Right ventricle myocardium inferior (tissue), 1 donor: ENCODE measurements around the gene GK2. TPM values are rescaled to one million over a fixed set of nuclear protein-coding genes. Genes with fewer than 3 reads are reported as not detected.

Experiments
- ATAC-seq: fragments of 200-7000 bp; cut with Tn5 transposase; one replicate; pipeline ENCODE4 v1.9.1; 2020; ENCODE audit warnings: mild to moderate bottlenecking, moderate library complexity
- DNase-seq: peaks from one replicate; pipeline ENCODE4 v3.0.0; 2021; ENCODE audit errors: missing footprints
- intact Hi-C: fragments of 100-400 bp; cut with DNase I; formaldehyde crosslinking; loops from one replicate; pipeline ENCODE4 v1.11.0; 2022
- long read RNA-seq: library from polyadenylated mRNA; unstranded; transcript quantifications from one replicate; pipeline ENCODE4 v2.0.0, GENCODE V29; 2021
- total RNA-seq: library from RNA; stranded (reverse); fragmentation: NEBNext Ultra II Directional; extraction: Animal tissue kit (Norgen Biotek cat#: 25700); gene quantifications from one replicate; pipeline ENCODE4 v1.2.1, GENCODE V29; 2021
- donor health status: DM: no; HTN: yes; CAD: no; lungs with severe emphysema.

The GK2 gene
- total RNA-seq, result not detected
- long read RNA-seq, result 0 reads

DNA sequence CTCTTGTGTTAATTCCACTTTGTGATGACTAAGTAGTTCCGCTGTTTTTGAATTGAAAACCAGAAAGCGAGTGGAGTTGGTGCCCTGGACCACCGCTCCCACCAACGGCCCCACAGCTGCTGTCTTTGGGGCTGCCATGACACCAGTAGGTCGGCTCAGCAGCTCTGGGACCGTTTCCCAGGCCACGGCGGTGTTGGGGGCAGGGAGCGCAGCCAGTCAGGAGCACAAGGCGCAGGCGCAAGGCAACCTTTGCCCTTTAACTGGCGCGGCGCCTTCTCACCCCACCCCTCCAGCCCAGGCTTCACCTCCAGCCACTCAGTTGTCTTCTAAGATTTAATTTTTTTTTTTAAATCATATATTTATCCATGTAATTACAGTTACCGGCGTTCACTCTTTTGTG lies at the start of gene GK2:
Gene GK2 (minus strand): TSS at position 166 of the 400 bp plus-strand sequence. CDS start 28 bp downstream, at position 138.
- ATAC-seq (no peak), DNase-seq (no peak)
- intact Hi-C loops, result no loop called here

DNA sequence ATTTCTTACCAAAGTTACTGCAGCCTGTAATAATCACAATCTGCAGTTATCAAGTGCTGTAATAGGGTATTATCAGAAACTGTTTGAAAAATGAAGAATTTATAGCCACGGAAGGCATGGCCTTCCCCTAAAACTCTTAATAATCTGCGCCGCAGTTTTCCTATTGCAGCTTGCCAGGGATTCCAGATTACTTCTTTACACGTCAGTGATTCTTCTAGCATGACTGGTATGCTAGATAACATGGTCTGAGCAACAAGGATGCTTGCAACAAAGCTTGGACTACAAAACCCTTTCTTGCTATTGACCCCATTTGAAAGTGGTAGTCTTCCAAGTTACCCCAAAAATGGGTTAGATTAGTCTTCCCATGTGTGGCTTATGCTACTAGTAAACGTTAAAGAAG lies 47.2 kb upstream of the GK2 start:
- ATAC-seq (peak; percentile 48), DNase-seq (no peak)
- intact Hi-C loops, result no loop called here

DNA sequence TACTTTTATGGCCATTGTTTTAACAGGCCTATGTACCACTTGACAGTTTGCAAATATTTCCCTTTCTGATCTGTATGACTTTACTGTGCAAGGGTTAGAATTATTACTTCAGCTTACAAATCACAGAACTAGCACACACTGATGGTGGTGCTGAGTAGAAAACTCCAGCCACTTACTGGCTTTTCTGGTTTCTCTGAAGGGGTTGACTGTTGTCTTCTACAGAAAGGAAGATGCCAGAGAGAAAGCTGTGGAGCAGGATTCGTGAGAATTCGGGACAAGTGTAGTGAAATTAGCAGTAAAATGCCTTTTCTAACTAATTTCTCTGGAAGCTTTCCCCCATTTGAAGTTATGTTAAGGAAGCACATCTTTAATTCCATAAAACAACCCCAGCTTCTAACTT lies 46.6 kb upstream of the GK2 start:
- intact Hi-C loops, result no loop called here
- ATAC-seq (no peak), DNase-seq (no peak)

DNA sequence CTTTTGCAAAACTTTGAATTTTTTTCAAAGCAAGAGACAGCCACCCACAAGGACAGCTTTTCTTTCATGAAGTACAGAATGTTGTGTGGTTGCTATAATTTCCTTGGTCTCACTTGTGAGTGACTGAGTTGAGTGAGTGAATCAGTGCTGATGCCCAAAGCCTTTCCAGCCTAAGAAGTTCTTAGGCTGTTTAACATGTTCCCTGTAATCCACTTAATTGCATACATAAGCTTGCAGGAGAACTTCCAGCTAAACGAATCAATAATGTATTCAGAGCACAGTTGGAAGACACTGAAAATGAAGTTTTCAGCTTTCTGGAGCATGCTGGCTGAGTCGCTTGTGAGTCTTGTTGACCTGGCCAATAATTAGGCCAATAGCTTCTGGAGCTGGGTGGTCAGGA lies 42.0 kb upstream of the GK2 start:
- intact Hi-C loops, result no loop called here
- no peak for DNase-seq
- no peak for ATAC-seq

DNA sequence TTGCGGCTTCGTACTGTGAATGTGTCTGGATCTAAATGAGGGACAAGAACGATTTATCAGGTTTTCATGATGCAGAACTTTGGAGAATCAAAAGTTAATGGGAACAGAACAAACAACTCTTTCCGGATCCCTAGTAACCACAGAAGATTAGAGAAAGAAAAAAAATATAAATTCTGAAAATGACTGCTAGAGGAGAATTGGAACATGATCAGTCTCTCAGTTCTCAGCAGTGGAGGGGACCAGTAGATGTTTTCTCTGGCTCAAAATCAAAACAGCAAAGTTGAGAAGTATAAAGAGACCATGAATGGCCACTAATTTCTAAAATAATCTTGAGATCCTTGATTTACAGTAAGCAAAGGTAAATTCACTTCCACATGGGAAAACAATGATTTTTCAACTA lies 38.1 kb upstream of the GK2 start:
- ATAC-seq (no peak), DNase-seq (no peak)
- intact Hi-C loops, result no loop called here

DNA sequence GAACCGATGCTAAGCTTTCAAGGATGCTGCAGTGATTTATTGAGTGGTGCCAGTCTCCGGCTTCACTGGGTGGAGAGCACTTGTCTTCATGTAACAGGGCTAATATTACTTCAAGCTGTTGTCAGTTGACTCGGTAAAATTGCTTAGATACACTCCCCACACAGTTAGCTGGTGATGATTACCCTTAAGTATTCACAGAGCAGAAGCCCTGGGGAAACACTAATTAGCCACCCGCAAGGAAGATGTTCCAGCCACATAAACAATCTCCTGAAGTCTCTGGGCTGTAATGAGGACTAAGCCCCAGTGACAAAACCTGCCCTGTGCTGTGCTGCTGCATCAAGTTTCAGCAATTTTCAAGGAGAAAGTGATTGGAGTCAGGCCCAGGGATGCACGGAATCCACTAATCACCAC lies 37.3 kb upstream of the GK2 start:
- intact Hi-C loops, result no loop called here
- DNase-seq (peak; percentile 11), ATAC-seq (no peak)

DNA sequence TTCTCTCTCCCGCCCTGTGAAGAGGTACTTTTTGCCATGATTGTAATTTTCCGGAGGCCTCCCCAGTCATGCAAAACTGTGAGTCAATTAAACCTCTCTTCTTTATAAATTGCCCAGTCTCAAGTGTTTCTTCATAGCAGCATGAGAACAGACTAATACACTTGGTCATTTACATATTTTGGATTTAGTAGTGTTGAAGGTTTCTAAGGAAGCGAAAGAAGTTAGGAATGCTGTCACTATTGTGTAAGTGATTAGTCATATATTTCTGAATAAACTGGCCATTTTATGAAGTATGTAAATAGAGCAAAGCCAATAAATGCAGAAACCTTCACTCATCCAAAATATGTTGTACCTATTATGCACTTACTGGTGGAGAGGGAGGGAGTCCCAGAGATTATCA lies 34.4 kb upstream of the GK2 start:
- intact Hi-C loops, result no loop called here
- no peak for ATAC-seq

DNA sequence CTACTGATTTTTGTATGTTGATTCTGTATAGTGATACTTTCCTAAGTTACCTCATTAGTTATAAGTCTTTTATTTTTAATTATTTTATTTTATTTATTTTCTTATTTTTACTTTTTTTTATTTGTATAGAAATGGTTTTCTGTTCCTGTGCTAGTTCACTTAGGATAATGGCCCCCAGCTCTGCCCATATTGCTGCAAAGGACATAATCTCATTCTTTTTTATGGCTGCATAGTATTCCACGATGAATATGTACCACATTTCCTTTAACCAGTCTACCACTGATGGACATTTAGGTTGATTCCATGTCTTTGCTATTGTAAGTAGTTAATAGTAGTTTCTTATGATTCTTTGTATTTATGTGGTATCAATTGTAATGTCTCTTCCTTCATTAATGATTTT lies 31.5 kb upstream of the GK2 start:
- no peak for ATAC-seq
- intact Hi-C loops, result no loop called here
- no peak for DNase-seq

More for the DNA sequence above, 34.4 kb upstream of the GK2 start:
- DNase-seq, result no peak

DNA sequence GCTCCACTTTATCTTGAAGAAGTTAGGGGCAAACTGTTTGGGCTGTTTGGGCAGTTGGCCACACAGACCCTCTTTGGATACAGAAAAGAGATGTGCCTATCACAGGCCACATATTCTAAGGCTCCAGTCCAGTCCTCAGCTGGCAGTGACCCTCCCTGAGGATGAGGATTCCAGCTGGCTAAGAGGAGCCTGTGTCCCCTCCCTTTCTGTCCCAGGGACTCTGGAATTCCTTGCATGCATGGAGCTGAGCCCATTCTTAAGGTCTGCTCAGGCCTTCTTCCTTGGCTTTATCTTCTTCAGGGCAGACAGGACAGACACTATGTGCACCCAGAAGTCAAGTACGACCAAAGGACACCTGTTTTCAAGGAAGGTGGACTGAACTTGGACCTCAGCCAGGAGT lies 23.8 kb upstream of the GK2 start:
- intact Hi-C loops, result no loop called here
- no peak for ATAC-seq
- DNase-seq, result no peak

DNA sequence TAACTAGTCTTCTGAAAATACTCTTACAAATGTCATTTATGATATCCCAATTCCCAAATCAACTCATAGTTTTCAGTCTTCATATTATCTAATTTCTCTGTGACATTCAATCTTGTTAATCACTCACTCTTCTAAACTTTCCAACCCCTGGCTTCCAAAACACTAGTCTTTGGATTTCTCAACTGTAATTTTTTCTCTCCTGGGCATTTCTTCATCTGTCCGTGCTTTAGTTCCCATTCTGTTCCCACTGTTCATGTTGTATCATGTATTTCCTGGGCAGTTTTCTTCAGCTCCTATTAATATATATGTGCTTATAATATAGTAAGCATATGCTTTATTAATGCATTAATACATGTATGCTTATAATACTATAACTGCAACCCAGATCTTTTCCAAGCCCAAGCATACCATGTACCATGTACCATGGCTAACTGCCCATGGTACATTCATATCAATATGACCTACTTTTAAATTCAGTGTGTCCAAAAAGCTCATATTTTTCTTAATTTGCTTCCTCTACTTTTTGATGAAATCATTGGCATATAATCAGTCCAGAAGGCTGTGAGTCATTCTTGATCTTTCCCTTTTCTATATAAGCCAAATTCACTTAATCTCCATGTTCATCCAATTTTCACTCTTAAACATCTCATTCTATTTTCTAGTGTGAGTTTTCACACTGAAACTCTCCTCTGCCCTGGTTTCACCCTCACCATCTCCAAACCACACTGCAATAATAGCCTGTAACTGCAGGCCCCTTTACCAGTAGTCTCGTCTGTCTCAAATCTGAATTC lies 21.3 kb upstream of the GK2 start:
- ATAC-seq, result peak; percentile 79
- intact Hi-C loops, result no loop called here
- no peak for DNase-seq

DNA sequence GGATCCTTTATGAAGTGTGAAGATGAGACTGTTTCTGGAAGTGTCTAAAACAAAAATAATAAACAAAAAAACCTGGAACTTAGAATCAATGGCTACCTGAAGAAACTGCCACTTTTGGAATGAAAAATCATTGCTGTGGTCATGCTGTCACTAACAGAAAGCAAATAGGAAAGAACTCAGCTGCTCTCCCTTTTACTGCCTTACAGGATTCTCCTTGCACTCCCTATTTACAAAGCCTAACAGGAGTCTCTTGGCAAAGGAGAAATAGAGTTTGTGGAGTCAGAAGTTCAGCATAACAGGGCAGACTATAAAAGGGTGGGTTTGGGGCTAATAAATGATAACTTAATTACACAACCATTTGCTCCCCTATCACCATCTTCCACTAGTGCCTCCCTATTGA lies 19.0 kb upstream of the GK2 start:
- no peak for ATAC-seq
- intact Hi-C loops, result no loop called here
- no peak for DNase-seq

DNA sequence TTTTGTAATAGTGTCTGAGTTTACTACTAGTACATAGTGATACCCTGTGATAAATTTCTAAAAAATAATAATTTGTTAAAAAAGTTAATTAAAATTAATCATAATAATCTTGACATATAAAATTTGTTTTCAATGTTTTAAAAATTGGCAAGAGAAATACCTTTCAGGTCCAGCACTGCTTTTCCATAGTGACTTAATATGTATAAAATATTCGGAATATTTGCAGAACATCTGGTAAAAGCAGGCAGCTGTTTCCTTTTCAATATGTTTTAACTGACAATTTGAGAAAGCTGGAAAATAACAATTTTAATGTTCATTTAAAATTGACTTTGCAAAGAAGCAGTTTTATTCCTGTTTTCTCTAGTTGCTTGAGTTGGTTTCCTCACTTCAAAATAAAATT lies 17.6 kb upstream of the GK2 start:
- DNase-seq, result no peak
- intact Hi-C loops, result no loop called here
- ATAC-seq, result no peak

DNA sequence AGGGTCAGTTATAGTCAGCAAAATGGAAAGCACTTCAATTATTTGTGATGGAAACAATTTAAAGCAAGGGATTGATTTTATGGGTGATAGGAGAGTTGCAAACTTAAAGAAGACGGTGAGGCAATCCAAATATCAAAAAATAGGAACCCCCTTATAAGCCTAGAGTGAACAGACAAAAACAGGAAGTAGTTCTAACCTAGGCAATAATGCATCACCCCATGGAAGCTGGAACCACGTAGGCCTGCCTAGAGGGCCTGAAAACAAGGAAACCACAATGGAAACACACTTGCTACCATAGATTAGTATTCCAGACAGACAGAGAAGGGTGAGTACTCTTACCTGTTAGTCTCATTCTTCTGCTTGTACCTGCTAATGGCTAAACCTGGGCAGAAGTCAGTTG lies 13.5 kb upstream of the GK2 start:
- DNase-seq (no peak), ATAC-seq (no peak)
- intact Hi-C loops, result no loop called here

DNA sequence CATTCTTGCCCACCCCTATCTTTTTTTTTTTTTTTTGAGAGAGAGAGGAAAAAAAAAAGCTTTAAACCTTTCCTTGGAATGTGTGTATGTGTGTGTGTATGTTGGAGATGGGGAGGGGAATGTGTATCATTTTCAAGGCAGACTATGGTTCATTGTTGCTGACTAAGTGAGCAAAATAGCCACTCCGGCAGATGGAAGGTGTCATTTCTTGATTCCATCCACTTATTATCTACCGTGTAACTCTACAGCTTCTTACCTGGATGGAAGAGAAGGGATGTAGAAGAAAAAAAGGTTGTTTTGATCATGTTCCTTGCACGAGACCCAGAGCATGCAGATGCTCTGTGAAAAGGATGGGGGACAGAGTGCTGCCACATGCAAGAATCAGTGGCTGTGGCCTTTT lies 5.9 kb upstream of the GK2 start:
- ATAC-seq, result no peak
- intact Hi-C loops, result no loop called here
- DNase-seq, result no peak

DNA sequence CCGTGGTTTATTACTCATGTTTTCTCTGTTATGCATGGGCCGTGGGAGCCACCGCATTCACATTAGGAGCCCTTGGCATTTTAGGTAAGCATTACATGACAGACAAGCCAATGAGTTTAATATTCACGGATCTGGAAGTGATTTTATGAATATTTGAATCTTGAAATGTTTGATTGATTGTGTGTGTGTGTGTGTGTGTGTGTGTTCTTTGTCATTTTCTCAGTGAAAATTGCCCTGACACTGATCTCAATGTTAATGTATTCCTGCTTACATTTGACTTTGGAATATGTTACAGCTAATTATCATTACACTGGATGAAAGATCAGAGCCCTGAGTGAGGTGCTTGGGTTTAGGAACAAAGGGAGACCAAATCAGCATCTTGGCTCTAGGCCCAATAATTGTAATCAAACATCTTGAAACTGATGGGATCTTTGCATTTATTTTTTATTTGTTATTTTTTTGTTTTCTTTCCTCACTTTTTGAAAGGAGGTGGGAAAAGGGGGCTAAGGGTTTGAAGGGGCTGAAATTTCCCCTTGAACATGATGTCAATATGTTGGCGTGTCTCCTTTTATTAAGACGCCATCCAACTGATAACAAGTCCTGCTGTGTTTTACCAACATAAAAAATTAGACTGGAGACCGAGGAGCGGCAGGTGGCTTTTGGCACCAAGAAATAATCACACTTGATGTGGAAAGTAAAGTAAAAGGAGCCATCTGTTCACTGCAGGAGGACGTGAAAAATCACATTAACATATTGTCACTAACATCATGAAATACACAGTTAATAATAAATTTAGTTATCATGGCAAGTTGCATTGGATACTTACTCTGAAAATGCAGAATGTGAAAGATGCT lies 5.2 kb upstream of the GK2 start:
- intact Hi-C loops, result no loop called here
- no peak for ATAC-seq
- no peak for DNase-seq

DNA sequence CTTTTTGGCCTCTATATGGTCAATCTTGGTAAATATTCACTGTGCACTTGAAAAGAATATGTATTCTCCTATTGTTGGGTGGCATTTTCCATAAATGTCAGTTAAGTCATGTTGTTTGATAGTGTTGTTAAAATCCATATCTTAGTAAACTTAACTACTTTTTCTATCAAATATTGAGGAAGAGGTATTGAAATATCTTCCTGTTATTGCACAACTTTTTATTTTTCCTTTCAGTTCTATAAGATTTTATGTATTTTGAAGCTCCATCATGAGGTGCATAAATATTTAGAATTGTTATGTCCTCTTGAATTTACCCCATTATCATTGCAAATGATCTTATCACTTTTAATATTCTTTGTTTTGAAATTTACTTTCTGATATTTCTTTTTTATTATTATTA lies 3.4 kb downstream of the GK2 start:
- DNase-seq (no peak), ATAC-seq (no peak)
- intact Hi-C loops, result no loop called here

DNA sequence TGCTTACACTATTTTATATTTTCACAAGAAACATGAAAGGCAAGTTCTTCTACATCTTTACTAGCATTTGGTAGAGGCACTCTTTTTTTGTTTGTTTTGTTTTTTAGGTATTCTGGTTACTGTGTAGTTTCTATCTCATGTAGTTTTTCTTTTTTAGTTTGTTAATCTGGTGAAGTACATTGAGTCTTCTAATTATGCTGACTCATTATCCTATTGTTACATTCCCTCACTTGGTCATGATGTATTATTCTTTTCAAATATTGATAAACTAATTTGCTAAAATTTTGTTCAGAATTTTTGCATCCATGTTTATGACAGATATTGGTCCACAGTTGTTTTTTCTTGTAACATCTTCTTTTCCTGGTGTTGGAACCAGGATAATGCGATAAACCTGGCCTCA lies 4.7 kb downstream of the GK2 start:
- no peak for ATAC-seq
- intact Hi-C loops, result no loop called here
- DNase-seq, result no peak

DNA sequence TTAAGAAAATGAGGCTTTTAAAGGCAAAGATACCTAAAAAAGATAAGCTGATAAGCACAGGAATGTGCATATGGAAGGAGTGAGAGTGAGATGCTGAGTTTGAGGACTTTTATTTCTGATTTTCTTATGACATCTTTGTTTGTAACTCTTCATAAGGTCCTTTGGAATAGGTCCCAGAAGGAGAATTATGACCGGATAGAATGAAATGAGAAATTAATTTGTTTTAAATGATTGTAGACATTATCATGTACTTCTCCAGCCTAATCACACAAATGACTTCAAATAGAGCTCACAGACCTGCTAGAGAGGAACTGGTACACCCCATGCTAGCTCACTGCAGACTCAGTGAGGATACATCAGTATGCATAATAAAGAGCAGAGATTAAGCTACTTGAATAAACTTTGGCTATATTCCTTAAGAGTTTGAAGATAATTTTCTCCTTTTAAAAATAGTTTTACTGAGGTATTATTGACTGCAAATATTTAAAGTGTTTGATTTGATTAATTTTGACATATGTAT lies 5.6 kb downstream of the GK2 start:
- ATAC-seq, result no peak
- intact Hi-C loops, result no loop called here
- DNase-seq, result no peak

DNA sequence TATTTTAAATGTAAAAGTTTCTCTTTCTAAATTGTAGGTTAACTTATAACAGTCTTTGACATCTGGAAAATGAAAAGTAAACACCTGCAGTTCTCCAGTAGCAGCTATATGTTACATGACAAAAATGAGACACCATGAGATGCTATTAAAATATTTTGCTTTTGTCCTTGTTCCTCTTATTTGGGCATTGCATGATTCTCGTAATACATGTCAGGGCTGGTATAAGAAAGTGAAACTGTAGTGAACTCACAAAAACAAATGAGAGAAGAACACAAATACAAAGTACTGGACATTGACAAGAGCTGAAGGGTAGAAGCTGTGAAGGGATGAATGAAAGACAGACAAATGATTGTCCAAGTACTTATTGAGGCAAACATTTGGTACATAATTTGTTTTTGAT lies 9.0 kb downstream of the GK2 start:
- ATAC-seq, result no peak
- DNase-seq, result no peak
- intact Hi-C loops, result no loop called here

DNA sequence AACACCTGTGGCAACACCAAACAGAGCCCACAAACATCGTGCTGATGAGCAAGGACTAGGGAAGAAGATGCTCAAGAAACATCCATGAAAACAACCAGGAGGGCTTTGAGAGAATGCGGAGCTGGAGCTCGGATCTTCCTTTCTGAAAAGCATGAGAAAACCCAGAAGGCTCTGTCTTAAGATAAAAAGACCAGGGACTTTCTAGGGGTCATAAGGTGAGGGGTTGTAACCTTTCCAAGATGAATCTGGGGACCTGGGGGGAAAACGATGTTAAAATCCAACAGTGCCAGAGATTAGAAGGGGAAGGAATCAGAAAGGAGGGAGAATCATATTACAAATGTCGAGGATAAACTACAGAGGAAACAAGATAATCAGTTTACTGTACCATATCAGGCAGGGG lies 10.1 kb downstream of the GK2 start:
- intact Hi-C loops, result no loop called here
- no peak for ATAC-seq

More for the DNA sequence above, 10.1 kb downstream of the GK2 start:
- DNase-seq, result no peak
